Activated CD4-positive, alpha-beta T cell treated with anti-CD3 and anti-CD28 coated beads for 36 hours (primary cell): ENCODE data around the gene SVBP. TPM values are rescaled to one million over a fixed set of nuclear protein-coding genes. Genes with fewer than 3 reads are reported as not detected.
"Not testable (repeated sequence)": the region's sequence is repeated elsewhere in the genome, so short reads cannot be mapped to it uniquely, and the experiment has no call there.

Experiments used
- ATAC-seq: fragments of 200-7000 bp; cut with Tn5 transposase; one replicate; pipeline ENCODE4 v1.10.0; 2021; ENCODE audit warnings: mild to moderate bottlenecking, moderate library complexity
- CTCF ChIA-PET: fragments of 350-600 bp; sonication (Branson Sonifier 250); formaldehyde crosslinking; loops from one replicate; lab custom pipeline; 2021; ENCODE audit warnings: antibody characterized with exemption; lab: Charles Lee
- POLR2A ChIA-PET: fragments of 350-600 bp; sonication (Branson Sonifier 250); formaldehyde crosslinking; loops from one replicate; lab custom pipeline; 2021; ENCODE audit warnings: antibody characterized with exemption, inconsistent platforms; lab: Charles Lee
- DNase-seq: peaks from one replicate; pipeline ENCODE4 v3.0.0-alpha.2; 2020
- H3K27ac Mint-ChIP-seq: one replicate; pipeline ENCODE4 v1.8.0; 2021; ENCODE audit warnings: mixed read lengths
- H3K27me3 Mint-ChIP-seq: one replicate; pipeline ENCODE4 v1.8.0; 2021; ENCODE audit warnings: mixed read lengths
- H3K36me3 Mint-ChIP-seq: one replicate; pipeline ENCODE4 v1.8.0; 2021; ENCODE audit warnings: low read depth, mixed read lengths
- H3K4me1 Mint-ChIP-seq: one replicate; pipeline ENCODE4 v1.8.0; 2021; ENCODE audit warnings: mixed read lengths
- H3K4me3 Mint-ChIP-seq: one replicate; pipeline ENCODE4 v1.8.0; 2021; ENCODE audit warnings: mild to moderate bottlenecking, moderate library complexity, mixed read lengths
- H3K9me3 Mint-ChIP-seq: one replicate; pipeline ENCODE4 v1.8.0; 2021; ENCODE audit warnings: low read depth, mixed read lengths
- intact Hi-C, 2 experiments: fragments of 100-400 bp; cut with DNase I in 1 of 2; cut with micrococcal nuclease in 1 of 2; formaldehyde crosslinking; loops; one replicate each; pipeline versions ENCODE4 v1.14.2 to v1.15.1; 2022 to 2024; cut with DNase I, micrococcal nuclease
- total RNA-seq, 2 experiments: library from RNA; stranded (reverse); gene quantifications; one replicate each; pipeline ENCODE4 v1.2.3, GENCODE V29; 2021

Gene SVBP
- total RNA-seq = 10 to 100 TPM; 14.5 to 14.6 TPM

DNA sequence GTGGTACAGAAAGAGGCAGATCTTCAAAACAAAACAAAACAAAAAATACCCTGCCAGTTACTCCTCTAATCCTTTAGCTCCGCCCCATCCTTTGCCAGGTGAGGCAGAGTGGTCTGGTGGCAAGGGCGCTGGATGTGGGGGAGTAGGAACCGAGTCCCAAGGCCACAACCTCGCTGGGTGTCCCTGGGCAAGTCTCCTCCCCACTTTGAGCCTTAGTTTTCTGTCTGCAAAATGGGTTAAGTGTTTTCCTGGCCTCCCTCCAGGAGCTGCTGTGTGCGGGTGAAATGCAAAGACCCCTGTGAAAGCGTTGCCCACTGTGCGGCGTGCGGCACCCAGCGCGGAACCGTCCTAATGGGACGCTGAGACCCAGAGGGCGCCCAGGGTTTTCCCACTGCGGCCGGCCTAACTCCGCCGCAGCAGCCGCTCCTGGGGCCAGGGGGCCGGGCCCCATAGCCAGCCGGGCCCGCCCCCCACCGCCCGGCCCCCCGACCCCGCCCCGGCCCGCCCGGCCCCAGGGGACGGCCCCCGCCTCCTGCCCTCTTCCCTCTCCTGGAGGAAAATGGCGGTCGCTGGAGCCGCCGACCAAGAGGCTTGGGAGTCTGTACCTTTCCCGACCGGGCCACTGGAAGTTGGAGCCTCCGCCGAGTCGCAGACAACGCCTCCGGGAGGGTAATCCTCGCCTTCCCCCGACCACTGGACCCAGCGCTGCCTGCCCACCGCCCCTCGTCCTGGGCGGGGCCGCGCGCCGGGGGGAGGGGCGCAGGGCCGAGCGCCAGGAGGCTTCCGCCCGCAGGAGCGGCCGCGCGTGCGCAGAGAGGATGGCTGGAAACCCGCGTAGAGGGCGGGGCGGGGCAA, at the start of gene SVBP, which contains the start of gene ERMAP:
Gene SVBP (minus strand): TSS at position 813 of the 855 bp plus-strand sequence. CDS start 853 bp downstream, outside the sequence.
Gene ERMAP (plus strand): TSS at position 538 of the 855 bp plus-strand sequence. CDS start 13,327 bp downstream, outside the sequence.
- Mint-ChIP-seq H3K36me3 (peaks cover 4% of the 10 kb centered on the region), H3K27ac (peak within 1 kb of the TSS; percentile 84), H3K4me1 (peaks cover 16% of the 10 kb centered on the region), H3K4me3 (peak within 1 kb of the TSS; percentile 77), H3K9me3 (no peaks in the 10 kb centered on the region), H3K27me3 (peaks cover 2% of the 10 kb centered on the region)
- ATAC-seq = peak; percentile 90
- POLR2A ChIA-PET = interaction anchor here (0.8 to 2.8 kb wide), 3 partner anchors 30 to 50 kb away, joined by 3 to 13 read pairs (median 12); partner anchors contain the start of genes C1orf50, P3H1 and ZNF691
- intact Hi-C loops = loop anchor here (1.0 to 2.0 kb wide), 11 partner anchors 29 to 1214 kb away; partner anchors contain the start of genes C1orf50 (in 2 of the 2), P3H1 (in 2 of the 2), ZNF691 (in 2 of the 2) and CCDC30 (in 1 of the 2)
- CTCF ChIA-PET = interaction anchor here (0.5 to 3.9 kb wide), 11 partner anchors 8 to 191 kb away, joined by 3 to 27 read pairs (median 5); partner anchors contain the start of genes C1orf50, P3H1 and ZNF691
- peak; percentile 98 for DNase-seq

- H3K4me1 Mint-ChIP-seq = no peaks in the 10 kb centered on the region
- POLR2A ChIA-PET = no interaction called here
- H3K9me3 Mint-ChIP-seq = no peaks in the 10 kb centered on the region
- ATAC-seq (no peak), DNase-seq (no peak)
- H3K27me3 Mint-ChIP-seq = peaks cover 8% of the 10 kb centered on the region
- intact Hi-C loops = no loop called here
- CTCF ChIA-PET = no interaction called here
- H3K27ac Mint-ChIP-seq = no peak overlapping the region
- no peak overlapping the region for H3K4me3 Mint-ChIP-seq
- no peaks in the 10 kb centered on the region for H3K36me3 Mint-ChIP-seq
Observed at GRCh38 chr1:42866549-42866948, 49.4 kb upstream of the SVBP start.

GRCh38 chr1:42861014-42861399, 43.8 kb upstream of the SVBP start:
- Mint-ChIP-seq H3K4me1 (no peaks in the 10 kb centered on the region), H3K4me3 (no peak overlapping the region), H3K9me3 (peaks cover 11% of the 10 kb centered on the region), H3K36me3 (no peaks in the 10 kb centered on the region), H3K27me3 (peaks cover 24% of the 10 kb centered on the region), H3K27ac (no peak overlapping the region)
- ChIA-PET POLR2A (no interaction called here), CTCF (interaction anchor here (0.6 to 1.0 kb wide), 2 partner anchors 213 to 301 kb away, joined by 3 to 7 read pairs; no protein-coding TSS in a partner anchor)
- intact Hi-C loops = no loop called here
- ATAC-seq (no peak), DNase-seq (no peak)

DNA sequence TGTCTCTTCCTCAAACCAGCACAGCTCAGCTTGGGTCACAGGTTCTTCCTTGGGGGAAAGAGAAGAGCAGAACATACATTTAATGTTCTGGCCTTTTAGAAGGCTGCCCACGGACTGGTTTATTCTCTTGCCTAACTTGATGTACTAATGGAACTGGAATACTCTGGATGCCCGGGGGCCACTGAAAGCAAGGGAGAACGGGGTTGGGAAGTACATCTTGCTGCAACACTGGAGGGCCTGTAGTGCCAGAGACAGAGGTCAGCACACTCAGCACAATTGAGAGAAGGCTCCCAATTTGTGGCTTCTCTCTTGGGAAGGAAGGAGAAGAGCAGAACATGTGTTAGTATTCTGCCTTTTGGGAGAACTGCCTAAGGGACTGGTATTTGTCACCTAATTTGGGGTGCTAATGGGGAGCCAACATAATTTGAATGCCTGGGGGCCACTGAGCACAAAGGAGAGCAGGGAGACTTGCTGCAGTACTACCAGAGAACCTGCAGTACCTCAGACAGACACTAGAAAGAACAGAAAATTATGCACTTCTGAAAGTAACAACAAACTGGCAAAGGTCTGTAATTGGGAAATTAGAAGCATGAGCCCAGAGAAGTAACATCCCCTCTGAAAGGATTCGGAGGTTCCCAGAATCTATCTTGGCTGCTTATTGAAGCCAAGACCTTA, 43.3 kb upstream of the SVBP start:
- Mint-ChIP-seq H3K4me3 (no peak overlapping the region), H3K4me1 (no peaks in the 10 kb centered on the region), H3K36me3 (no peaks in the 10 kb centered on the region), H3K9me3 (peaks cover 11% of the 10 kb centered on the region), H3K27me3 (peaks cover 24% of the 10 kb centered on the region), H3K27ac (no peak overlapping the region)
- ChIA-PET POLR2A (no interaction called here), CTCF (interaction anchor here (0.5 kb wide), 1 partner anchor 63 kb away, joined by 3 read pairs; no protein-coding TSS in a partner anchor)
- ATAC-seq = no peak
- no peak for DNase-seq
- intact Hi-C loops = no loop called here

- H3K27ac Mint-ChIP-seq, H3K4me3 Mint-ChIP-seq, H3K36me3 Mint-ChIP-seq, H3K4me1 Mint-ChIP-seq, intact Hi-C loops, POLR2A ChIA-PET, ATAC-seq, DNase-seq: not testable (repeated sequence)
- H3K9me3 Mint-ChIP-seq = peaks cover 11% of the 10 kb centered on the region
- peaks cover 24% of the 10 kb centered on the region for H3K27me3 Mint-ChIP-seq
- CTCF ChIA-PET = interaction anchor here (0.7 to 1.1 kb wide), 2 partner anchors 51 to 79 kb away, joined by 3 to 4 read pairs; no protein-coding TSS in a partner anchor
Observed at GRCh38 chr1:42859366-42859765, 42.2 kb upstream of the SVBP start.

- H3K27ac Mint-ChIP-seq, DNase-seq, intact Hi-C loops, ATAC-seq, H3K4me1 Mint-ChIP-seq, H3K4me3 Mint-ChIP-seq, POLR2A ChIA-PET, H3K36me3 Mint-ChIP-seq, CTCF ChIA-PET: not testable (repeated sequence)
- Mint-ChIP-seq H3K9me3 (peaks cover 15% of the 10 kb centered on the region), H3K27me3 (peaks cover 16% of the 10 kb centered on the region)
Observed at GRCh38 chr1:42856554-42856953, 39.4 kb upstream of the SVBP start.

- ATAC-seq (no peak), DNase-seq (no peak)
- CTCF ChIA-PET = no interaction called here
- Mint-ChIP-seq H3K27ac (no peak overlapping the region), H3K4me1 (peaks cover 14% of the 10 kb centered on the region), H3K4me3 (no peak overlapping the region), H3K36me3 (peaks cover 32% of the 10 kb centered on the region), H3K9me3 (peaks cover 10% of the 10 kb centered on the region), H3K27me3 (no peaks in the 10 kb centered on the region)
- intact Hi-C loops = no loop called here
- POLR2A ChIA-PET = interaction anchor here (0.8 kb wide), 1 partner anchor 75 kb away, joined by 6 read pairs; no protein-coding TSS in a partner anchor
Observed at GRCh38 chr1:42853116-42853884, 36.1 kb upstream of the SVBP start.

- DNase-seq = no peak
- ChIA-PET CTCF (interaction anchor here (0.6 kb wide), 2 partner anchors 13 to 380 kb away, joined by 3 read pairs; no protein-coding TSS in a partner anchor), POLR2A (no interaction called here)
- no peak overlapping the region for H3K27ac Mint-ChIP-seq
- ATAC-seq = no peak
- H3K27me3 Mint-ChIP-seq = no peaks in the 10 kb centered on the region
- peaks cover 10% of the 10 kb centered on the region for H3K9me3 Mint-ChIP-seq
- peaks cover 21% of the 10 kb centered on the region for H3K4me1 Mint-ChIP-seq
- intact Hi-C loops = no loop called here
- peaks cover 32% of the 10 kb centered on the region for H3K36me3 Mint-ChIP-seq
- no peak overlapping the region for H3K4me3 Mint-ChIP-seq
Observed at GRCh38 chr1:42852608-42852980, 35.4 kb upstream of the SVBP start.

- intact Hi-C loops = no loop called here
- ATAC-seq (no peak), DNase-seq (no peak)
- H3K4me3 Mint-ChIP-seq = no peak overlapping the region
- CTCF ChIA-PET = interaction anchor here (0.6 to 0.8 kb wide), 3 partner anchors 13 to 380 kb away, joined by 3 to 4 read pairs (median 3); partner anchors contain the start of genes ERMAP and SVBP
- H3K27ac Mint-ChIP-seq = no peak overlapping the region
- H3K27me3 Mint-ChIP-seq = no peaks in the 10 kb centered on the region
- peaks cover 26% of the 10 kb centered on the region for H3K4me1 Mint-ChIP-seq
- H3K9me3 Mint-ChIP-seq = peaks cover 10% of the 10 kb centered on the region
- POLR2A ChIA-PET = no interaction called here
- peaks cover 32% of the 10 kb centered on the region for H3K36me3 Mint-ChIP-seq
Observed at GRCh38 chr1:42851960-42852607, 34.9 kb upstream of the SVBP start.

DNA sequence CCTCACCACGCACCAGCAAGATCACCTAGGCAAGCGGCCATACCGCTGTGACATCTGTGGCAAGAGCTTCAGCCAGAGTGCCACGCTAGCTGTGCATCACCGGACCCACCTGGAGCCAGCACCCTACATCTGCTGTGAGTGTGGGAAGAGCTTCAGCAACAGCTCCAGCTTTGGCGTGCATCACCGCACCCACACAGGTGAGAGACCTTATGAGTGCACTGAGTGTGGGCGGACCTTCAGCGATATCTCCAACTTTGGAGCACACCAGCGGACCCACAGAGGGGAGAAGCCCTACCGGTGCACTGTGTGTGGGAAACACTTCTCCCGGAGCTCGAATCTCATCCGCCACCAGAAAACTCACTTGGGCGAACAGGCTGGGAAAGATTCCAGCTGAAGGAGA, 34.2 kb upstream of the SVBP start:
- no peak for DNase-seq
- H3K36me3 Mint-ChIP-seq = peaks cover 36% of the 10 kb centered on the region
- H3K9me3 Mint-ChIP-seq = peaks cover 10% of the 10 kb centered on the region
- intact Hi-C loops = no loop called here
- H3K27ac Mint-ChIP-seq = no peak overlapping the region
- peaks cover 28% of the 10 kb centered on the region for H3K4me1 Mint-ChIP-seq
- no peak overlapping the region for H3K4me3 Mint-ChIP-seq
- POLR2A ChIA-PET = no interaction called here
- no peaks in the 10 kb centered on the region for H3K27me3 Mint-ChIP-seq
- ATAC-seq = no peak
- CTCF ChIA-PET = interaction anchor here (0.8 kb wide), 1 partner anchor 34 kb away, joined by 4 read pairs; the partner anchor contains the start of genes ERMAP and SVBP
